Coronary artery (tissue), 2 donors: Measurements from ENCODE around the gene ZBTB12.
"Not testable (repeated sequence)": the region's sequence is repeated elsewhere in the genome, so short reads cannot be mapped to it uniquely, and the experiment has no call there.

Source experiments
- DNase-seq: peaks from one replicate; pipeline ENCODE4 v3.0.0-alpha.2; 2017; ENCODE audit warnings: low spot score
- H3K27ac ChIP-seq, 2 donors: fragments of 200-600 bp; sonication (generic); one replicate each; pipeline ENCODE4 v1.5.1; 2016 to 2019
- H3K4me3 ChIP-seq: fragments of 200-600 bp; sonication (generic); 2 replicates; pipeline ENCODE4 v1.5.1; 2016; ENCODE audit warnings: mild to moderate bottlenecking, moderate library complexity
- TF ChIP-seq, protein P1 (sequence below): fragments of 200-600 bp; sonication (generic); IDR thresholded peaks from one replicate; pipeline ENCODE4 v1.5.1; 2019; ENCODE audit warnings: antibody characterized with exemption

Gene ZBTB12

DNA sequence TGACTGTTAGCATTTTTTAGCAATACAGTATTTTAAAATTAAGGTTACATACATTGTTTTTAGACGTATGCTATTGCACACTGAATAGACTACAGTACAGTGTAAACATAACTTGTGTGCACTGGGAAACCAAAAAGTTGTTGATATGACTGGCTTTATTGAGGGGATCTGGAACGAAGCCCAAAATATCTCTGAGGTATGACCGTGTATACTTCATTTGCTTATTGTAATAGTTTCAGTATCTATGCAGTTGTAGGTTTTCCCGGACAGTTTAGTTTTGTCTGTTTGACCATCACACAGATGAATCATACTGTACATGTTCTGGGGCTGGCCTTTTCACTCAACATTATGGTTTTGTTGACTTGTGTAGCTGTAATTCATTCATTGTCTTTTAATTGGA is 6.9 kb upstream of the ZBTB12 start:
- no peak overlapping the region for H3K27ac ChIP-seq
- TF ChIP-seq, protein P1, sequence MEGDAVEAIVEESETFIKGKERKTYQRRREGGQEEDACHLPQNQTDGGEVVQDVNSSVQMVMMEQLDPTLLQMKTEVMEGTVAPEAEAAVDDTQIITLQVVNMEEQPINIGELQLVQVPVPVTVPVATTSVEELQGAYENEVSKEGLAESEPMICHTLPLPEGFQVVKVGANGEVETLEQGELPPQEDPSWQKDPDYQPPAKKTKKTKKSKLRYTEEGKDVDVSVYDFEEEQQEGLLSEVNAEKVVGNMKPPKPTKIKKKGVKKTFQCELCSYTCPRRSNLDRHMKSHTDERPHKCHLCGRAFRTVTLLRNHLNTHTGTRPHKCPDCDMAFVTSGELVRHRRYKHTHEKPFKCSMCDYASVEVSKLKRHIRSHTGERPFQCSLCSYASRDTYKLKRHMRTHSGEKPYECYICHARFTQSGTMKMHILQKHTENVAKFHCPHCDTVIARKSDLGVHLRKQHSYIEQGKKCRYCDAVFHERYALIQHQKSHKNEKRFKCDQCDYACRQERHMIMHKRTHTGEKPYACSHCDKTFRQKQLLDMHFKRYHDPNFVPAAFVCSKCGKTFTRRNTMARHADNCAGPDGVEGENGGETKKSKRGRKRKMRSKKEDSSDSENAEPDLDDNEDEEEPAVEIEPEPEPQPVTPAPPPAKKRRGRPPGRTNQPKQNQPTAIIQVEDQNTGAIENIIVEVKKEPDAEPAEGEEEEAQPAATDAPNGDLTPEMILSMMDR = no peak
- no peak for DNase-seq

DNA sequence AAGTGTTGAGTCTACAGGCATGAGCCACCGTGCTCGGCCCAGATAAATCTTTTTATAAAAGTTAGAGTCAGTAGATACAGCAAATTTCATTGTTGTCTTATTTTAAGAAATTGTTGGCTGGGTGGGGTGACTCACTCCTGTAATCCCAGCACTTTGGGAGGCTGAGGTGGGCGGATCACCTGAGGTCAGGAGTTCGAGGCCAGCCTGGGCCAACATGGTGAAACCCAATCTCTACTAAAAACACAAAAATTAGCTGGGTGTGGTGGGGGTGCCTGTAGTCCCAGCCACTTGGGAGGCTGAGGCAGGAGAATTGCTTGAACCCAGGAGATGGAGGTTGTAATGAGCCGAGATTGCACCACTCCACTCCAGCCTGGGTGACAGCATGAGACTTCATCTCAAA is 6.4 kb upstream of the ZBTB12 start:
- H3K4me3 ChIP-seq, H3K27ac ChIP-seq, DNase-seq: not testable (repeated sequence)

More for the DNA sequence above, 6.9 kb upstream of the ZBTB12 start:
- no peak overlapping the region for H3K4me3 ChIP-seq

DNA sequence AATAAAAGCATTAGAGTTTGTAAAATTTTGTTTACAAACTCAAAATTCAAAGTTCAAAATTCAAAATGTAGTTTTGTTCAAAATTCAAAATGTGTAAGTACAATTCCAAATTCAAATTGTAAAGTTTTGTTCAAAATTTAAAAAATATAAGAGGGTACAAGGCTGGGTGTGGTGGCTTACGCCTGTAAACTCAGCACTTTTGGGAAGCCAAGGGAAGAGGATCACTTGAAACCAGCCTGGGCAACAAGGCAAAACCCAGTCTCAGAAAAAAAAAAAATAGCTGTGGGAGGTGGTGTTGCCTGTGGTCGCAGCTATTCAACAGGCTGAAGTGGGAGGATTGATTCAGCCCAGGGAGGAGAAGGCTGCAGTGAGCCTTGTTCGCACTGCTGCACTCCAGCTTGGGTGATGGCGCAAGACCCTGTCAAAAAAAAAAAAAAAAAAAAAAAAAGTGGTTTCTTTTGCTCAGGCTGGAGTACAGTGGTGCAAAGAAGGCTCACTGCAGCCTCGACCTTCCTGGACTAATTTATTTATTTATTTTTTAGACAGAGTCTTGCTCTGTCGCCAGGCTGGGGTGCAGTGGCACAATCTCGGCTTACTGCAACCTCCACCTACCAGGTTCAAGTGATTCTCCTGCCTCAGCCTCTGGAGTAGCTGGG is 5.4 kb upstream of the ZBTB12 start:
- no peak for DNase-seq
- no peak overlapping the region for H3K27ac ChIP-seq

DNA sequence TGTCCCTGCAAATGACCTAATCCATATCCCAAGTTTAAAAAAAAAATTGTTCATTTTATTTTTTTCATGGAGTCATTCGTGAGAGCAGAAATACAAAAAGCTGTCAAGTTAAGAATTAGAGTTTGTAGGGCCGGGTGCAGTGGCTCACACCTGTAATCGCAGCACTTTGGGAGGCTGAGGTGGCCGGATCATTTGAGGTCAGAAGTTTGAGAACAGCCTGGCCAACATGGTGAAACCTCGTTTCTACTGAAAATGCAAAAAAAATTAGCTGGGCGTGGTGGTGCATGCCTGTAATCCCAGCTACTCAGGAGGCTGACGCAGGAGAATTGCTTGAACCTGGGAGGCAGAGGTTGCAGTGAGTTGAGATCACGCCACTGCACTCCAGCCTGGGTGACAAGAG is 4.8 kb upstream of the ZBTB12 start:
- not testable (repeated sequence) for DNase-seq, H3K4me3 ChIP-seq, H3K27ac ChIP-seq

More for the DNA sequence above, 5.4 kb upstream of the ZBTB12 start:
- no peak overlapping the region for H3K4me3 ChIP-seq
- TF ChIP-seq, protein P1 = no peak

DNA sequence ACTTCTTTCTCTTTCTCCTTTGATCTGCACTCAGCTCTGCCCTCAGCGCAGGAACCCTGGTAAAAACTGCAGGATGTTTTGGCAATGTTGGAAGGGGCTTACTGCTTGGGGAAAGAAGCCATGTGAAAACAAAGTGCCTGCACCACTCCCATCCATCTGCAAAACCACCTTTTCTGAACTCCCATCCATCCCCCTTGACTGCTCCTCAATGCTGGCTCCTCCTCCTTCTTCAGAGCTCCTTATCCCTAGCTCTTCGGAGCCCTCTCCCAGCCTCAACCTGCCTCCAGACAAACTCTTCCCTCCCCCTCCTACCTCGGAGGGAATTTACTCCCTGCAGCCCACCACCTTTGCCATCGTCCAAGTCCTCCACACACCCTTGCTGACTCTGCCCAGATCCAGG is 4.2 kb upstream of the ZBTB12 start:
- no peak for DNase-seq
- H3K27ac ChIP-seq = no peak overlapping the region
- TF ChIP-seq, protein P1 = no peak
- H3K4me3 ChIP-seq = no peak overlapping the region

DNA sequence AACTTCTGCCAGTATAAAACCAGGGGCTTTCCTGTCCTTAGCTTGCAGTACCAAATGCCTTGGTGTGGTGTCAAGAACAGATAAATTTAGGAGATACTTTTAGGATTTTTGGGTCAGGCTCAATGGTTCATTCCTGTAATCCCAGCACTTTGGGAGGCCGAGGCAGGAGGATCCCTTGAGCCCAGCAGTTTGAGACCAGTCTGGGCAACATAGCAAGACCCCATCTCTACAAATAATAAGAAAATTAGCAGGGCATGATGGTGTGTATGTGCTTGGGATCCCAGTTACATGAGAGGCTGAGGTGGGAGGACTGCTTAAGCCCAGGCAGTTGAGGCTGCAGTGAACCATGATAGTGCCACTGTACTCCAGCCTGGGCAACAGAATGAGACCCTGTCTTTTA is 3.2 kb upstream of the ZBTB12 start:
- H3K4me3 ChIP-seq = no peak overlapping the region
- TF ChIP-seq, protein P1 = no peak
- no peak for DNase-seq
- H3K27ac ChIP-seq = no peak overlapping the region

DNA sequence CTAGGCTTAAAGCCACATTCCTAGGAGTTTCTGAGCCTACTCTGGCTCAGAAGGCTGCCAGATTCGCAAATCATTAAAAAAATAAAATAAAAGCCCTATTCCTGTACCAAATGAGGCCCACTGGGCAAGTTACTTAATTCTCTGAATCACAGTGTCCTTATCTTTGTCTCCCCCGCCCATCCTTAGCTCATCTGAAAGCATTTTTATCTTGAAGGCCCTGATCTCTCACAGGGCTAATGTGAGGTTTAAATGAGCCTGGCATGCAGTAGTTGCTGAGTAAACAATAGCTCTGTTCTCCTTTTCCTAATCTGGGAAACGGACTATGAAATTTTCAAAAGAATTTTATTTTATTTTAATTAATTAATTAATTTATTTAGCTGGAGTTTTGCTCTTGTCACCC is 2.1 kb upstream of the ZBTB12 start:
- Histone ChIP-seq H3K27ac (no peak overlapping the region), H3K4me3 (no peak overlapping the region)
- DNase-seq = no peak
- TF ChIP-seq, protein P1 = no peak

DNA sequence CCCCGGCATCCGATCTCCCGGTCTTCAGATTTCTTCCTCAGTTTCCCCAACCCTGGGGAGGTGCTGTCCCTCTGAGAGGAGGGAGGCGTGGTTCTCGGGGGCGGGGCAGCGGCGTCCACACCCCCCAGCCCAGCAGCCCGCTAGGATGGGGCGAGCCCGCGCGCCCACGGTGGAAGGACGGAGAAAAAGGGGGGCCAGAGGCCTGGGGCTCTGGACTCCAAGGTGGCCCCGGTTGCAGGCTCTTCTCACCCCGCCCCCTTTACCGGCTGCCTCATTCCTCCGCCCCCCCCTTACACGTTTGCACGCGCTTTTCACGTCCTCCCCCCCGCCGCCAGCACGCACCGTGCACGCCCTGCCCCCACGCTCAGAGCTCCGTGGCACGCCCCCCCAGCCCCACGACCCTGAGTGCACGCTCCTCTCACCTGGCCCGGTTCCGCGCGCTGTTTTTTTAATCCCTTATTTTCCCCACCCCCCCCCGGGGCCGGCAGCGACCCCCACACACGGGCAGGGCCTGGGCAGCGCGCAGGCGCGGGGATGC is 402 bp downstream of the ZBTB12 start:
- TF ChIP-seq, protein P1 = no peak
- Histone ChIP-seq H3K27ac (peak overlapping the region; percentile 59 to 79), H3K4me3 (peak overlapping the region; percentile 74)
- no peak for DNase-seq
